Cerebellar cortex (tissue), 1 donor: ENCODE results near the gene EPOP.
A peak's percentile ranks its signal among the peaks of the same experiment; 100 is the strongest.

ENCODE experiments used
- DNase-seq: peaks from one replicate; pipeline ENCODE4 v3.0.0-alpha.2; 2015; ENCODE audit warnings: low spot score

The EPOP gene

GRCh38 chr17:38674749-38675615 is at the start of gene EPOP:
TSS of gene EPOP (minus strand) at chr17:38674957. CDS start at chr17:38674495, 462 bp downstream.
- DNase-seq, result peak; percentile 73

DNA sequence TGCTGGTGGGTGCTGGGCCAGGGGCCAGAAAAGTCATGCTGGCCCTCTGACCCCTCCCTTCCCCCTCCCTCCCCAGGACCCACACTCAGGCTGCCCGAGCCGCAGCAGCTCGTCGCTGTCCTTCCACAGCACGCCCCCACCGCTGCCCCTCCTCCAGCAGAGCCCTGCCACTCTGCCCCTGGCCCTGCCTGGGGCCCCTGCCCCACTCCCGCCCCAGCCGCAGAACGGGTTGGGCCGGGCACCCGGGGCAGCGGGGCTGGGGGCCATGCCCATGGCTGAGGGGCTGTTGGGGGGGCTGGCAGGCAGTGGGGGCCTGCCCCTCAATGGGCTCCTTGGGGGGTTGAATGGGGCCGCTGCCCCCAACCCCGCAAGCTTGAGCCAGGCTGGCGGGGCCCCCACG is 47.0 kb upstream of the EPOP start:
- no peak for DNase-seq

GRCh38 chr17:38720941-38721340 is 46.2 kb upstream of the EPOP start:
- no peak for DNase-seq

DNA sequence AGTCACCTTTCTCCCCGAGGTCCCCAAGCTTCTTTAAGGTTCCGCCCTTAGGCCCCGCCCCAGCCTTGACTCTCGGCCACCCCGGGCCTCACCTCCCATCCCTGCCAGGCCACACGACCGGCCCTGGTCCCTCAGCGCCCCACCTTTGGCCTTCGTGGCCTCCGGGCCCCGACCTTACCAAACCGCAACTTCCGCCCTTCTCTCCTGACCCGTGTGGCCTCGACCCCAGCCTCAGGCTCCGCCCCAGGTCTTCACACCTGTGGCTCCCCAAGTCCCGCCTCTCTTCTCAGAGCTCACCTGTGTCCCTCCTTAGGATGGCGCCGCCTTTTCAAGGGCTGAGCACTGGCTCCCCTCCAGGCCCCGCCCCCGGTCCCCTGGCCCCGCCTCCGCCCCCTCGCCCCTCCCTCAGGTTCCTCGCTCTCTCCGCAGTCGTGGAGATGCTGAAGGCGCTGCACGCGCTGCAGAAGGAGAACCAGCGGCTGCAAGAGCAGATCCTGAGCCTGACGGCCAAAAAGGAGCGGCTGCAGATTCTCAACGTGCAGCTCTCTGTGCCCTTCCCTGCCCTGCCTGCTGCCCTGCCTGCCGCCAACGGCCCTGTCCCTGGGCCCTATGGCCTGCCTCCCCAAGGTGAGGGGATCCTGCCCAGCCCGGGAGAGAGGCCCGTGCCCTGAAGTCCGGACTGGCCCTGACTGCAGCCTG is 45.3 kb upstream of the EPOP start:
- DNase-seq, result no peak

- no peak for DNase-seq
Observed at GRCh38 chr17:38719289-38719942, 44.7 kb upstream of the EPOP start.

DNA sequence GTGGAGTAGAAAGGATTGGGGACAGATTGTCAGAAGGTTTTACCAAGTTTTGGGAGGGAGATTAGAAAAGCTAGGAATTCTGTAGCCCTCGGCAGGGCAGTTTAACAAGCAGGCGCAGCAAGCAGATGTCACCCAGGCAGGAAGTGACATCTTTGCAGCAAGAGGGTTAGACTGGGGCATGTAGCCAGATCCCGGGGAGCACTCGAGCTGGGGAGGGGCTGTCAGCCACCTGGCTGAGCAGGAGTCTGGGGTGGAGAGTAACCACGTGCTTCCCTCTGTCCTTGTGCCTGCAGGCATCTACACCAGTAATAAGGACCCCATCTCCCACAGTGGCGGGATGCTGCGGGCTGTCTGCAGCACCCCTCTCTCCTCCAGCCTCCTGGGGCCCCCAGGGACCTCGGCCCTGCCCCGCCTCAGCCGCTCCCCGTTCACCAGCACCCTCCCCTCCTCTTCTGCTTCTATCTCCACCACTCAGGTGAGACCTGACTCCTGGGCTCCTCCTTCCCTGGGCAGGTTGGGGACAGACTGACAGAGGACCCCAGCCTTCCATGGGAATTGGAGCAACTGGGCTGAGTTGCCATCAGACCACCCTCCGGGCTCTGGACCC is 42.5 kb upstream of the EPOP start:
- peak; percentile 76 for DNase-seq

DNA sequence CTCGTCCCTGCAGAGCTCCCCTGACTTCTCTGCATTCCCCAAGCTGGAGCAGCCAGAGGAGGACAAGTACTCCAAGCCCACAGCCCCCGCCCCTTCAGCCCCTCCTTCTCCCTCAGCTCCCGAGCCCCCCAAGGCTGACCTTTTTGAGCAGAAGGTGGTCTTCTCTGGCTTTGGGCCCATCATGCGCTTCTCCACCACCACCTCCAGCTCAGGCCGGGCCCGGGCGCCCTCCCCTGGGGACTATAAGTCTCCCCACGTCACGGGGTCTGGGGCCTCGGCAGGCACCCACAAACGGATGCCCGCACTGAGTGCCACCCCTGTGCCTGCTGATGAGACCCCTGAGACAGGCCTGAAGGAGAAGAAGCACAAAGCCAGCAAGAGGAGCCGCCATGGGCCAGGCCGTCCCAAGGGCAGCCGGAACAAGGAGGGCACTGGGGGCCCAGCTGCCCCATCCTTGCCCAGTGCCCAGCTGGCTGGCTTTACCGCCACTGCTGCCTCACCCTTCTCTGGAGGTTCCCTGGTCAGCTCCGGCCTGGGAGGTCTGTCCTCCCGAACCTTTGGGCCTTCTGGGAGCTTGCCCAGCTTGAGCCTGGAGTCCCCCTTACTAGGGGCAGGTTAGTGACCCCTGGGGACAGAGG is 41.7 kb upstream of the EPOP start:
- DNase-seq, result no peak

DNA sequence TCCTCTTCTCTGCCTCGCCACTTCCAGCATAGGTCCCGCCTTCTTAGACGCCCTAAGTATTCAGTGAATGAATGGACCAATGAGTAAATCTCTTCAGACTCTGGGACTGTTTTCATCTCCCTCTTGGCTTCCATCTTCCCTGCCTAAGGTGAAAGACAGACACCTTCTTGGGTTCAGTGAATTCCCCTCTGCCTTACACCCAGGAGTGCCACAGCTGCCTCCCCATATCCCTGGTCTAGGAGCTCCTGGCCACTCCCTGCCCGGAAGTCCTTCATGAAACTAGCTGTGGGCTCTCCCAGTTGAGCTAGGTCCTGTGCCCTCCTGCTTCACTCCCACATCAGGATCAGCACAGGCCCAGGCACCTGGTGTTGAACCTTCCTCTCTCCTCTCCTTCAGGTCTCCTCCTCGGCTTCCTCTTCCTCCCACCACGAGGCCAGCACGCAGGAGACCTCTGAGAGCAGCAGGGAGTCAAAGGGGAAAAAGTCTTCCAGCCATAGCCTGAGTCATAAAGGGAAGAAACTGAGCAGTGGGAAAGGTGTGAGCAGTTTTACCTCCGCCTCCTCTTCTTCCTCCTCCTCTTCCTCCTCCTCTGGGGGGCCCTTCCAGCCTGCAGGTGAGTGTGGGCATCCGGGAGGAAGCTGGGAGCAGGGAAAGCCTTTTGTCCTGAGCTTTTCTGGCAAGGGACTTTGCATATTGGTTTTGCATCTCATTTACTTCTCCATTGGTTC is 40.6 kb upstream of the EPOP start:
- DNase-seq, result no peak

GRCh38 chr17:38713456-38714075 is 38.8 kb upstream of the EPOP start:
- DNase-seq, result no peak

DNA sequence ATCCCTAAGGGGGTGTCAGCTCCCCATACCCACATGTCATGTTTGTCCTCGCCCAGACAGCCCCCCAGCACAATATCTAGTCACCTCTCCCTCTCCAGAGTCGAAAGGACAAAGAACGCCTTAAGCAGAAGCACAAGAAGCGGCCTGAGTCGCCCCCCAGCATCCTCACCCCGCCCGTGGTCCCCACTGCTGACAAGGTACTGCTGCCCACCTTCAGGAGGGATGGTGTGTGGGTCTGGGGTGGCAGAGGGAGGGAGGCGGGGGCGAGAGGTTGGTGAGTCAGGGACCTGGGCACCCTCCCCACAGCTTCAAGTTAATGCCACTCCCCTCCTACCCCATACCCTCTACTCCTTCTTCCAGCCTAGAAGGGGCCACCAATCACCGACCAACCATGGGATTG is 37.8 kb upstream of the EPOP start:
- DNase-seq, result no peak

- DNase-seq, result no peak
Observed at GRCh38 chr17:38711792-38712571, 37.2 kb upstream of the EPOP start.

GRCh38 chr17:38710985-38711384 is 36.2 kb upstream of the EPOP start:
- no peak for DNase-seq

- no peak for DNase-seq
Observed at GRCh38 chr17:38710604-38710962, 35.8 kb upstream of the EPOP start.

GRCh38 chr17:38709864-38710603 is 35.3 kb upstream of the EPOP start:
- DNase-seq, result no peak

- no peak for DNase-seq
Observed at GRCh38 chr17:38709104-38709820, 34.5 kb upstream of the EPOP start.

GRCh38 chr17:38707678-38708351 is 33.1 kb upstream of the EPOP start:
- DNase-seq, result no peak

DNA sequence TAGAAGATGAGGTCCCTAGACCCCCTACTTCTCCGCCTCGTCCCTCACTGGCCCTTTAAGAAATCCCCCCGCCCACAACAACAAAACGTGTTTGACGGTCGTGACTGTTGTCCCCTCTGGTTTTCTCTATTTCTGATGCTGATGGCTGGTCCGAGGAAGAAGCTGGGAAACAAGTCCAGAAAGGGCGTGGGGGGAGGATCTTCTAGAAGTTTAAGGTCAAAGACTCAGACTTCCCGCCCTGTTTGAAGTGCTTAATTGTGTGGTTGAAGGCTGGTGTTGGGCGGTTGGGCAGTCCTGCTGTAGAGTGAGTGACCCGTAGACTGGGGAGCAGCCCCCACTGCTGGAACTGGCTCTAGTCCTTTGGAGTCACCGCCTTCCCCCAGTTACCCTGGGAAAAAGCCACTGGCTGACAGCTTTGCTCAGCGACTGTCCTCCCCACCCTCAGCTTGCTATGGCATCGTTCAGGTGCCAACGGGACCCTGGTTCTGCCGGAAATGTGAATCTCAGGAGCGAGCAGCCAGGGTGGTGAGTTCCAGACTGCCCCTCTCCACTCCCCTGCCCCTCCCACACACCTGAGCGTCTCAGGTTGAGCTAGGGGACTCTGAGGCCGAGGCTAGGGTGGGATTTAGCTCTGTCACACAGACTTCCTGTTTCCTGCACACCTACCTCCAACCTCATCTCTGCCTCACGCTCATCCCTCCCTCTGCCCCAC is 31.9 kb upstream of the EPOP start:
- no peak for DNase-seq
